Immature natural killer cell (primary cell): ENCODE data around the gene TMIGD3. TPM values are rescaled to one million over a fixed set of nuclear protein-coding genes. Genes with fewer than 3 reads are reported as not detected.

ENCODE experiments used
- DNase-seq, 3 donors: peaks; one replicate each; pipeline ENCODE4 v3.0.0; 2022; ENCODE audit warnings: mixed read lengths in 1 of 3
- H3K27ac Mint-ChIP-seq, 6 donors: one replicate each; pipeline ENCODE4 v1.8.0; 2020; ENCODE audit warnings: mixed read lengths in 6 of 6, mild to moderate bottlenecking in 5 of 6, inconsistent platforms in 4 of 6, moderate library complexity in 3 of 6
- H3K27me3 Mint-ChIP-seq, 3 donors: one replicate each; pipeline ENCODE4 v1.8.0; 2020 to 2021; ENCODE audit warnings: low read depth in 3 of 3, mild to moderate bottlenecking in 3 of 3, mixed read lengths in 3 of 3, moderate library complexity in 3 of 3, inconsistent platforms in 1 of 3
- H3K36me3 Mint-ChIP-seq, 3 donors: one replicate each; pipeline ENCODE4 v1.8.0; 2020; ENCODE audit warnings: mixed read lengths in 3 of 3, inconsistent platforms in 2 of 3, mild to moderate bottlenecking in 2 of 3
- H3K4me1 Mint-ChIP-seq, 2 donors: one replicate each; pipeline ENCODE4 v1.8.0; 2020; ENCODE audit warnings: inconsistent platforms in 2 of 2, mild to moderate bottlenecking in 2 of 2, mixed read lengths in 2 of 2, moderate library complexity in 1 of 2
- H3K4me3 Mint-ChIP-seq, 5 donors: one replicate each; pipeline ENCODE4 v1.8.0; 2020; ENCODE audit warnings: mild to moderate bottlenecking in 5 of 5, mixed read lengths in 5 of 5, inconsistent platforms in 3 of 5, moderate library complexity in 3 of 5
- H3K9me3 Mint-ChIP-seq, 6 donors: one replicate each; pipeline ENCODE4 v1.8.0; 2020; ENCODE audit warnings: mild to moderate bottlenecking in 6 of 6, mixed read lengths in 6 of 6, inconsistent platforms in 4 of 6, moderate library complexity in 3 of 6
- polyA plus RNA-seq, 3 donors: library from polyadenylated mRNA; unstranded; fragments of 300-500 nt; fragmentation: Illumina TruSeq; gene quantifications; one replicate each; pipeline ENCODE4 v1.2.3, GENCODE V29; 2021

The TMIGD3 gene
- polyA plus RNA-seq, 3 donors from 2014 or later, result not detected

DNA sequence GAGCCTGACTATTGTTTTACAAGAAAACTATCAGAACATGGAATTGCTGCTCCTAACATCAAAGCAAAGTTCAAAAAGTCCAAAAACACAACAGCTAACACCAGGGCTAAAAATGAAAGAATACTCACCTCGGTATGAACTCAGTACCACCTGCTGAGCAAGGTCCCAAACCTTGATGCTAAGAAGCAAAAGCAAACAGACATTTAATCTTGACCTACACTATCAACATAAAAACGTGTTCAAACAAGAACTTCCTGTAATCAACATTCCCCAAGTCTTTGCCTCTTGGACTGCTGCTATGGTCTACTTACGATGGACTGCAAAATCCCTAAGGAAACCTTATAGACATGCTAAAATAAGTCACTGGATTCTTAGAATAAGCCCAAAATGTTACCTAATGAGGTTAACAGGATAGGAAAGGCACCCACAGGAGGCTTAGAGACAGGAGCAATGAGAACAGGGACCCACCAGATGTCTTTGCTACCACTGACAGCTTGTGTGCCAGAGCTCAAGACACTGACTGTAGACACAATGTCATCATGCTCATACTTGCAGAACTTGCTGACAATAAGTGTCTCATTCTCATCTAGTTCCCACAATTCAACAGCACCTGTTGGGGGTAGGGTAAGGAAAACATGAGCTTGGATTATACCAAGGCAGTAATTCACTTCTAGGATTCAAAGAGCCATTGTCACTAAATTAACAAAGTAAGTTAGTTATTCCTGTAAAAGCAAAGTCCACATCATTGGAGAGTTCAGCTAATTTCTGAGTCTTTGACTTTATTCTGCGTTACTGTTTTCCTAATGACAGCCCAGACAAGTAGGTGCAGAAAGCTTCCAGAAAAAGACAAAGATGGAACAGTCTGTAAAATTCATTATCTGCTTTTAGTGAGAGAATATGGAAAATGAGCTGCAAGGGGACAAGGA, 56.2 kb downstream of the TMIGD3 start:
- H3K4me1 Mint-ChIP-seq, result peaks cover 51 to 81% of the 10 kb centered on the region in 2 donors
- peak overlapping the region in 5 of 6 donors; percentile 46 to 99 (median 83) for H3K27ac Mint-ChIP-seq
- H3K9me3 Mint-ChIP-seq, result peaks cover 0 to 2% (median 0%) of the 10 kb centered on the region in 6 donors
- H3K27me3 Mint-ChIP-seq, result peaks cover 4 to 7% (median 6%) of the 10 kb centered on the region in 3 donors
- H3K36me3 Mint-ChIP-seq, result peaks cover 24 to 50% (median 24%) of the 10 kb centered on the region in 3 donors
- no peak for DNase-seq
- peak overlapping the region; percentile 99 to 100 (median 100) for H3K4me3 Mint-ChIP-seq

- Mint-ChIP-seq H3K4me1 (peaks cover 46 to 74% of the 10 kb centered on the region in 2 donors), H3K27ac (peak overlapping the region in 2 of 6 donors; percentile 58 to 61), H3K36me3 (peaks cover 22 to 53% (median 24%) of the 10 kb centered on the region in 3 donors), H3K4me3 (peak overlapping the region in 2 of 5 donors; percentile 20 to 39), H3K9me3 (peaks cover 0 to 2% (median 0%) of the 10 kb centered on the region in 6 donors), H3K27me3 (peaks cover 4 to 7% (median 6%) of the 10 kb centered on the region in 3 donors)
- DNase-seq, result no peak
These were observed 56.9 kb downstream of the TMIGD3 start for GRCh38 chr1:111446546-111446945.

DNA sequence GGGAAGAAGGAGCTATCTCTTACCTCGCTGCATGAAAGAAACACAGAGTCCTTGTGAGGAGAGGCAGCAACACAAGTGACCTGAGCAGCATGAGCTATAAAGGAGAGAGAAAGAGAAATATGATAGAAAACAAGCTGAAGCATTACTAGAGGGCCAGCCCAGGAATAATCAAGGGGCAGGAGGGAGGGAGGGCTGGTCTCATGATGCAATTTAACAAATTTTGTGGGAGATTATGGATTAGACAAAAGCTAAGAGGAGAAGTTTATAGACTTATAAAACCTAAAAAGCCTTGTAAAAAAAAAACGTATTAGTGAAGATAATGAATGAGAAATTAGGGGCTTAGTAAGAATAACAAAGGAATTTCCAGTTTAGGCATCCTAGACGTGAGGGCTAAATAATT, 59.4 kb downstream of the TMIGD3 start:
- Mint-ChIP-seq H3K4me1 (peaks cover 20 to 49% of the 10 kb centered on the region in 2 donors), H3K27me3 (peaks cover under 1 to 3% (median 2%) of the 10 kb centered on the region in 3 donors), H3K4me3 (no peak overlapping the region), H3K27ac (peak overlapping the region in 2 of 6 donors; percentile 2 to 31), H3K36me3 (peaks cover 23 to 57% (median 23%) of the 10 kb centered on the region in 3 donors), H3K9me3 (no peaks in the 10 kb centered on the region)
- no peak for DNase-seq

- Mint-ChIP-seq H3K9me3 (no peaks in the 10 kb centered on the region), H3K4me1 (peaks cover 8 to 34% of the 10 kb centered on the region in 2 donors), H3K36me3 (peaks cover 23 to 62% (median 23%) of the 10 kb centered on the region in 3 donors), H3K27me3 (peaks cover 0 to 2% (median 1%) of the 10 kb centered on the region in 3 donors), H3K27ac (peak overlapping the region in 1 of 6 donors; percentile 18), H3K4me3 (no peak overlapping the region)
- no peak for DNase-seq
These were observed 61.0 kb downstream of the TMIGD3 start for GRCh38 chr1:111442457-111442856.

- Mint-ChIP-seq H3K9me3 (no peaks in the 10 kb centered on the region), H3K4me1 (peaks cover 3 to 27% of the 10 kb centered on the region in 2 donors), H3K27ac (peak overlapping the region in 1 of 6 donors; percentile 44), H3K27me3 (peaks cover 0 to 2% (median 1%) of the 10 kb centered on the region in 3 donors), H3K36me3 (peaks cover 23 to 66% (median 23%) of the 10 kb centered on the region in 3 donors), H3K4me3 (no peak overlapping the region)
- DNase-seq, result peak in 2 of 3 donors; percentile 26 to 31
These were observed 61.8 kb downstream of the TMIGD3 start for GRCh38 chr1:111441573-111442192.

- Mint-ChIP-seq H3K4me1 (peaks cover 0 to 12% of the 10 kb centered on the region in 2 donors), H3K27ac (no peak overlapping the region), H3K4me3 (no peak overlapping the region), H3K27me3 (peaks cover 0 to 2% (median 1%) of the 10 kb centered on the region in 3 donors), H3K9me3 (no peaks in the 10 kb centered on the region), H3K36me3 (peaks cover 17 to 55% (median 23%) of the 10 kb centered on the region in 3 donors)
- DNase-seq, result no peak
These were observed 63.7 kb downstream of the TMIGD3 start for GRCh38 chr1:111439461-111440351.

GRCh38 chr1:111436726-111437125, 66.7 kb downstream of the TMIGD3 start:
- peaks cover 6 to 25% (median 12%) of the 10 kb centered on the region in 3 donors for H3K36me3 Mint-ChIP-seq

More at GRCh38 chr1:111436726-111437125, 66.7 kb downstream of the TMIGD3 start:
- no peak for DNase-seq
- Mint-ChIP-seq H3K27me3 (peaks cover 1 to 3% (median 2%) of the 10 kb centered on the region in 3 donors), H3K9me3 (no peaks in the 10 kb centered on the region), H3K27ac (peak overlapping the region in 3 of 6 donors; percentile 20 to 55 (median 44)), H3K4me1 (no peaks in the 10 kb centered on the region), H3K4me3 (no peak overlapping the region)

Other genes starting within 250 kb of the TMIGD3 start
- gene CHIA, start 212.8 kb downstream of the TMIGD3 start, polyA plus RNA-seq, result not detected
- not detected for gene OVGP1, start 75.9 kb downstream of the TMIGD3 start, polyA plus RNA-seq
- gene WDR77, start 54.4 kb downstream of the TMIGD3 start, polyA plus RNA-seq, result 10 to 100 TPM; 33.6 to 37.9 (median 36.3) TPM
- 100 to 1,000 TPM; 495 to 624 (median 521) TPM for gene ATP5PB, start 54.2 kb downstream of the TMIGD3 start, polyA plus RNA-seq
- 100 to 1,000 TPM; 421 to 818 (median 559) TPM for gene C1orf162, start 29.6 kb downstream of the TMIGD3 start, polyA plus RNA-seq
- under 1 TPM in 1 of 3 donors, not detected in 2; 0.23 TPM for gene ADORA3, start within 50 bp of the TMIGD3 start, polyA plus RNA-seq
- gene RAP1A, start 116.2 kb upstream of the TMIGD3 start, polyA plus RNA-seq, result 10 to 100 TPM; 45.6 to 67.3 (median 61.1) TPM
- gene INKA2, start 235.8 kb upstream of the TMIGD3 start, polyA plus RNA-seq, result under 1 TPM in 2 of 3 donors, not detected in 1; 0.39 to 0.83 TPM